ENCODE measurements around the gene CNN3. TPM values are rescaled to one million over a fixed set of nuclear protein-coding genes. Genes with fewer than 3 reads are reported as not detected.

Gene CNN3
- total and polyA plus RNA-seq, 4 donors: 43.9 to 87.4 (median 69.6) TPM

GRCh38 chr1:94856004-94856403 lies 70.9 kb downstream of the CNN3 start:
- Histone ChIP-seq H3K9me3 (ENCODE audit: control insufficient read depth in 4 of 4, low read length in 3 of 4) (no peaks in the 10 kb centered on the region), H3K4me3 (ENCODE audit: low read depth in 1 of 3, low read length in 3 of 3) (no peak overlapping the region), H3K36me3 (ENCODE audit: control insufficient read depth in 4 of 4, insufficient read depth in 3 of 4, low read depth in 1 of 4, low read length in 3 of 4) (no peaks in the 10 kb centered on the region), H3K27ac (ENCODE audit: low read depth in 1 of 2, low read length in 2 of 2) (no peak overlapping the region), H3K27me3 (ENCODE audit: control insufficient read depth in 4 of 4, insufficient read depth in 4 of 4, low read length in 3 of 4) (no peaks in the 10 kb centered on the region), H3K9ac (ENCODE audit: low read depth in 1 of 2, low read length in 2 of 2) (no peak overlapping the region), H3K4me1 (ENCODE audit: control insufficient read depth in 4 of 4, insufficient read depth in 4 of 4, low read length in 3 of 4) (no peaks in the 10 kb centered on the region)
- TF ChIP-seq REST (IDR thresholded peaks at IDR 0.05) (no peak), JUND (IDR thresholded peaks at IDR 0.05) (no peak), FOXA2 (IDR thresholded peaks at IDR 0.05) (no peak), ZBTB33 (IDR thresholded peaks at IDR 0.05) (no peak), RXRA (IDR thresholded peaks at IDR 0.05) (no peak), EGR1 (IDR thresholded peaks at IDR 0.05; ENCODE audit: low read depth in 2 of 2) (no peak), ATF3 (IDR thresholded peaks at IDR 0.05) (no peak), HNF4A (conservative IDR thresholded peaks at IDR 0.05) (no peak), CTCF (IDR thresholded peaks at IDR 0.05; ENCODE audit: low read depth, low read length, missing input control) (no peak)
- DNase-seq (ENCODE audit: low spot score): no peak
- 88% methylated on average over 5 of the region's 5 CpGs for WGBS

- Histone ChIP-seq H3K4me1 (ENCODE audit: control insufficient read depth in 4 of 4, insufficient read depth in 4 of 4, low read length in 3 of 4) (no peaks in the 10 kb centered on the region), H3K9me3 (ENCODE audit: control insufficient read depth in 4 of 4, low read length in 3 of 4) (no peaks in the 10 kb centered on the region), H3K4me3 (ENCODE audit: low read depth in 1 of 3, low read length in 3 of 3) (no peak overlapping the region), H3K27ac (ENCODE audit: low read depth in 1 of 2, low read length in 2 of 2) (no peak overlapping the region), H3K36me3 (ENCODE audit: control insufficient read depth in 4 of 4, insufficient read depth in 3 of 4, low read depth in 1 of 4, low read length in 3 of 4) (no peaks in the 10 kb centered on the region), H3K27me3 (ENCODE audit: control insufficient read depth in 4 of 4, insufficient read depth in 4 of 4, low read length in 3 of 4) (no peaks in the 10 kb centered on the region), H3K9ac (ENCODE audit: low read depth in 1 of 2, low read length in 2 of 2) (no peak overlapping the region)
- no peak for DNase-seq (ENCODE audit: low spot score)
- WGBS: 86% methylated on average over 2 of the region's 2 CpGs
- no peak for TF ChIP-seq MAX (IDR thresholded peaks at IDR 0.05)
- TF ChIP-seq SP1 (IDR thresholded peaks at IDR 0.05): no peak
- no peak for TF ChIP-seq NR2F2 (IDR thresholded peaks at IDR 0.05)
- no peak for TF ChIP-seq EGR1 (IDR thresholded peaks at IDR 0.05; ENCODE audit: low read depth in 2 of 2)
- no peak for TF ChIP-seq YY1 (IDR thresholded peaks at IDR 0.05)
- no peak for TF ChIP-seq FOXA1 (IDR thresholded peaks at IDR 0.05)
- TF ChIP-seq ATF3 (IDR thresholded peaks at IDR 0.05): no peak
Observed at GRCh38 chr1:94855307-94855700, 71.6 kb downstream of the CNN3 start.

Data from liver (tissue), 9 donors.